Natural killer cell (primary cell): ENCODE measurements around the gene PEX11G. TPM values are rescaled to one million over a fixed set of nuclear protein-coding genes. Genes with fewer than 3 reads are reported as not detected.

Experiments
- ATAC-seq, 3 donors: fragments of 150-1000 bp in 2 of 3; fragments of 200-7000 bp in 1 of 3; cut with Tn5 transposase; 1 replicate in 1 of 3; 2 replicates in 2 of 3; pipeline ENCODE4 v1.10.0; 2021; ENCODE audit warnings: mild to moderate bottlenecking in 2 of 3, moderate library complexity in 2 of 3
- DNase-seq, 2 donors: peaks; one replicate each; pipeline versions ENCODE4 v3.0.0 to v3.0.0-alpha.2; 2013 to 2021; ENCODE audit warnings: mixed read lengths in 1 of 2
- H3K27ac ChIP-seq: one replicate; pipeline ENCODE4 v1.5.1; 2013; ENCODE audit warnings: mild to moderate bottlenecking, low read length
- H3K27me3 ChIP-seq: one replicate; pipeline ENCODE4 v1.6.1; 2013; ENCODE audit warnings: low read length; ENCODE audit not compliant: control insufficient read depth, insufficient read depth
- H3K36me3 ChIP-seq: one replicate; pipeline ENCODE4 v1.6.1; 2013; ENCODE audit warnings: low read length; ENCODE audit not compliant: control insufficient read depth, insufficient read depth
- H3K4me1 ChIP-seq: one replicate; pipeline ENCODE4 v1.6.1; 2013; ENCODE audit warnings: low read length; ENCODE audit not compliant: control insufficient read depth, insufficient read depth
- H3K4me3 ChIP-seq: one replicate; pipeline ENCODE4 v1.5.1; 2013; ENCODE audit warnings: low read length
- H3K9me3 ChIP-seq: one replicate; pipeline ENCODE4 v1.6.1; 2013; ENCODE audit warnings: low read length; ENCODE audit not compliant: control insufficient read depth, insufficient read depth
- H3K27ac Mint-ChIP-seq, 2 donors: one replicate each; pipeline ENCODE4 v1.8.0; 2022; ENCODE audit warnings: mild to moderate bottlenecking in 2 of 2, mixed read lengths in 2 of 2, moderate library complexity in 1 of 2
- H3K27me3 Mint-ChIP-seq, 2 donors: one replicate each; pipeline ENCODE4 v1.8.0; 2022; ENCODE audit warnings: low read depth in 2 of 2, mixed read lengths in 2 of 2
- H3K36me3 Mint-ChIP-seq: one replicate; pipeline ENCODE4 v1.8.0; 2022; ENCODE audit warnings: mixed read lengths
- H3K4me1 Mint-ChIP-seq, 2 donors: one replicate each; pipeline ENCODE4 v1.8.0; 2022; ENCODE audit warnings: mixed read lengths in 2 of 2
- H3K4me3 Mint-ChIP-seq: one replicate; pipeline ENCODE4 v1.8.0; 2022; ENCODE audit warnings: mild to moderate bottlenecking, moderate library complexity, mixed read lengths
- H3K9me3 Mint-ChIP-seq, 2 donors: one replicate each; pipeline ENCODE4 v1.8.0; 2022; ENCODE audit warnings: mixed read lengths in 2 of 2
- CTCF ChIP-seq: fragments of 200-600 bp; IDR thresholded peaks from one replicate; pipeline ENCODE4 v1.8.0; 2022; ENCODE audit warnings: antibody characterized with exemption
- WGBS: methylation state at CpG from one replicate; pipeline ENCODE4 v1.1.7; 2013; ENCODE audit warnings: missing lambda C conversion rate; ENCODE audit not compliant: insufficient coverage; 5-methylcytosine and 5-hydroxymethylcytosine counted together
- intact Hi-C: fragments of 100-400 bp; cut with micrococcal nuclease; formaldehyde crosslinking; loops from one replicate; pipeline ENCODE4 v1.14.2; 2022
- total RNA-seq, 4 donors: library from RNA; stranded (reverse); fragments of 120-200 nt in 1 of 4; gene quantifications; one replicate each; pipeline versions ENCODE4 v1.2.3 to v1.2.4, GENCODE V29; 2013 to 2022

PEX11G gene
- total RNA-seq, 3 donors from 2014 or later (not counting 1 experiment from before 2014, with no cell fraction given): 0.33 to 1.5 TPM; not detected in 1

GRCh38 chr19:7534531-7535046 is 45.8 kb upstream of the PEX11G start:
- peak overlapping the region; percentile 87 to 93 for H3K27ac Mint-ChIP-seq
- intact Hi-C loops: loop anchor here (1.0 kb wide), 1 partner anchor 12 kb away; the partner anchor contains the start of gene MCOLN1
- peak overlapping the region; percentile 96 for H3K4me3 Mint-ChIP-seq
- no peak for ATAC-seq
- H3K9me3 Mint-ChIP-seq: no peaks in the 10 kb centered on the region
- no peak for TF ChIP-seq CTCF
- WGBS: under 1% methylated on average over 27 of the region's 27 CpGs
- peak overlapping the region; percentile 66 for H3K27ac ChIP-seq
- peaks cover 32% of the 10 kb centered on the region for H3K4me1 ChIP-seq
- no peaks in the 10 kb centered on the region for H3K27me3 Mint-ChIP-seq
- H3K36me3 ChIP-seq: peaks cover 6% of the 10 kb centered on the region
- peak in 1 of 2 donors; percentile 65 for DNase-seq
- H3K4me3 ChIP-seq: peak overlapping the region; percentile 96
- peaks cover 17 to 23% of the 10 kb centered on the region in 2 donors for H3K4me1 Mint-ChIP-seq
- no peaks in the 10 kb centered on the region for H3K9me3 ChIP-seq
- no peaks in the 10 kb centered on the region for H3K36me3 Mint-ChIP-seq
- no peaks in the 10 kb centered on the region for H3K27me3 ChIP-seq

GRCh38 chr19:7533925-7534480 is 45.2 kb upstream of the PEX11G start:
- Mint-ChIP-seq H3K27ac (peak overlapping the region; percentile 87 to 93), H3K4me1 (peaks cover 17 to 23% of the 10 kb centered on the region in 2 donors), H3K27me3 (no peaks in the 10 kb centered on the region), H3K36me3 (no peaks in the 10 kb centered on the region), H3K4me3 (peak overlapping the region; percentile 96), H3K9me3 (no peaks in the 10 kb centered on the region)
- H3K36me3 ChIP-seq: peaks cover 6% of the 10 kb centered on the region
- peak overlapping the region; percentile 96 for H3K4me3 ChIP-seq
- ATAC-seq: peak; percentile 54 to 66 (median 64)
- no peaks in the 10 kb centered on the region for H3K9me3 ChIP-seq
- H3K27ac ChIP-seq: peak overlapping the region; percentile 66
- intact Hi-C loops: loop anchor here (1.0 kb wide), 1 partner anchor 12 kb away; the partner anchor contains the start of gene MCOLN1
- WGBS: under 1% methylated on average over 41 of the region's 41 CpGs
- no peak for TF ChIP-seq CTCF
- H3K4me1 ChIP-seq: peaks cover 32% of the 10 kb centered on the region
- H3K27me3 ChIP-seq: no peaks in the 10 kb centered on the region
- peak; percentile 77 to 92 for DNase-seq

GRCh38 chr19:7533281-7533885 is 44.5 kb upstream of the PEX11G start:
- Histone ChIP-seq H3K36me3 (peaks cover 6% of the 10 kb centered on the region), H3K27ac (peak overlapping the region; percentile 16), H3K4me1 (peaks cover 32% of the 10 kb centered on the region), H3K27me3 (no peaks in the 10 kb centered on the region), H3K9me3 (no peaks in the 10 kb centered on the region), H3K4me3 (peak overlapping the region; percentile 96)
- Mint-ChIP-seq H3K4me3 (peak overlapping the region; percentile 96), H3K36me3 (no peaks in the 10 kb centered on the region), H3K27ac (peak overlapping the region in 1 of 2 donors; percentile 93), H3K27me3 (no peaks in the 10 kb centered on the region), H3K4me1 (peaks cover 17 to 23% of the 10 kb centered on the region in 2 donors), H3K9me3 (no peaks in the 10 kb centered on the region)
- ATAC-seq (no peak), DNase-seq (no peak)
- WGBS: 63% methylated on average over 30 of the region's 30 CpGs
- intact Hi-C loops: no loop called here
- TF ChIP-seq CTCF: no peak
